HepG2 (cell line): ENCODE data around the gene NPC2.

Experiments used
- AHDC1 ChIP-seq: sonication (generic); formaldehyde crosslinking; IDR thresholded peaks from 2 replicates; pipeline ENCODE4 v1.5.1; 2020; ENCODE audit warnings: mild to moderate bottlenecking, missing genetic modification reagents, borderline replicate concordance
- CHD2 ChIP-seq: IDR thresholded peaks from 2 replicates; pipeline ENCODE4 v1.6.1; 2011; ENCODE audit warnings: low read depth, low read length, improper control_type of control experiment
- KAT2B ChIP-seq: fragments of 150-350 bp; IDR thresholded peaks from 2 replicates; pipeline ENCODE4 v1.6.1; 2014; ENCODE audit warnings: low read depth, low read length, borderline replicate concordance
- NR2C2 ChIP-seq: sonication (generic); formaldehyde crosslinking; IDR thresholded peaks from 2 replicates; pipeline ENCODE4 v1.4.0; 2020; ENCODE audit warnings: missing genetic modification reagents, mild to moderate bottlenecking, moderate library complexity, borderline replicate concordance
- SP1 ChIP-seq, 2 experiments: fragments of 450-650 bp in 1 of 2; sonication (generic) in 1 of 2; formaldehyde crosslinking in 1 of 2; IDR thresholded peaks; 2 replicates each; pipeline versions ENCODE4 v1.4.0 to v1.6.1; 2016 to 2020; ENCODE audit warnings: missing genetic modification reagents in 1 of 2
- TCF12 ChIP-seq, 2 experiments: fragments of 450-650 bp in 1 of 2; sonication (generic) in 1 of 2; formaldehyde crosslinking in 1 of 2; IDR thresholded peaks; 2 replicates each; pipeline versions ENCODE4 v1.6.1 to v1.8.0; 2017 to 2022; ENCODE audit warnings: antibody characterized with exemption in 1 of 2, mild to moderate bottlenecking in 1 of 2, missing genetic modification reagents in 1 of 2, moderate library complexity in 1 of 2
- ZSCAN25 ChIP-seq: sonication (generic); formaldehyde crosslinking; IDR thresholded peaks from 2 replicates; pipeline ENCODE4 v1.8.0; 2022; ENCODE audit warnings: mild to moderate bottlenecking, missing genetic modification reagents
- TF ChIP-seq, protein P1 (sequence below): IDR thresholded peaks from 2 replicates; pipeline ENCODE4 v1.6.1; 2016; ENCODE audit warnings: control low read depth

DNA sequence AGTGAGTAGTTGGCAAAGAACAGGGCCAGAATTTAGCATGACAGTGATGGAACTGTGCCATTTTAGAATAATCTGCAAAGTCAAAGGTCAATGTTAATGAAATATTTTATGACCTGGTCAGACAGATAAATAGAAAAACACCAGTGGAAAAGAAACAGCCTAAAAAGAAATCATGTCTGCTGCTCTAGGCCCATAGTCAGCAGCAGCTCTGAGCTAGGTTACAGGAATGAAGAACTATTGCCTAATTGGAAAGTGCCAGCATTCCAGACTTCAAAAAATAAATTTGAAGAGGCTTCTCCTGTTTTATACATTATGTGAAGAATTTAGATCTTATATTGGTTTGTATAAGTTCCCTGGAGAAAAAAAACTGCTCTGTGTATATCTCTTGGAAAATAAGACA lies 9.8 kb downstream of the NPC2 start:
- TF ChIP-seq SP1 (IDR thresholded peaks at IDR 0.05) (no peak), SP1 (CRISPR knock-in tag; IDR thresholded peaks at IDR 0.05) (no peak), KAT2B (no peak), TCF12 (IDR thresholded peaks at IDR 0.05) (no peak), TCF12 (CRISPR knock-in tag; IDR thresholded peaks at IDR 0.05) (no peak), AHDC1 (CRISPR knock-in tag) (no peak), NR2C2 (CRISPR knock-in tag) (no peak), CHD2 (no peak), ZSCAN25 (no peak)
- TF ChIP-seq, protein P1, sequence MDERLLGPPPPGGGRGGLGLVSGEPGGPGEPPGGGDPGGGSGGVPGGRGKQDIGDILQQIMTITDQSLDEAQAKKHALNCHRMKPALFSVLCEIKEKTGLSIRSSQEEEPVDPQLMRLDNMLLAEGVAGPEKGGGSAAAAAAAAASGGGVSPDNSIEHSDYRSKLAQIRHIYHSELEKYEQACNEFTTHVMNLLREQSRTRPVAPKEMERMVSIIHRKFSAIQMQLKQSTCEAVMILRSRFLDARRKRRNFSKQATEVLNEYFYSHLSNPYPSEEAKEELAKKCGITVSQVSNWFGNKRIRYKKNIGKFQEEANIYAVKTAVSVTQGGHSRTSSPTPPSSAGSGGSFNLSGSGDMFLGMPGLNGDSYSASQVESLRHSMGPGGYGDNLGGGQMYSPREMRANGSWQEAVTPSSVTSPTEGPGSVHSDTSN (CRISPR knock-in tag): no peak
